Calu3 (cell line): ENCODE results near the gene TNIK. TPM values are rescaled to one million over a fixed set of nuclear protein-coding genes. Genes with fewer than 3 reads are reported as not detected.

Source experiments
- BruUV-seq: library from RNA; stranded (reverse); fragments of 400-500 nt; replicated peaks from 2 replicates; lab custom pipeline; 2021; lab: Mats Ljungman, UMichigan
- CTCF ChIA-PET: fragments of 300-600 bp; sonication (Branson Sonifier 250); formaldehyde crosslinking; loops from one replicate; lab custom pipeline; 2022; ENCODE audit warnings: antibody characterized with exemption; lab: Charles Lee
- DNase-seq: peaks from one replicate; pipeline ENCODE4 v3.0.0; 2022
- H3K27ac Mint-ChIP-seq: one replicate; pipeline ENCODE4 v1.8.0; 2022; ENCODE audit warnings: mixed read lengths; ENCODE audit not compliant: unreplicated experiment
- H3K27me3 Mint-ChIP-seq: one replicate; pipeline ENCODE4 v1.8.0; 2022; ENCODE audit warnings: mixed read lengths; ENCODE audit not compliant: unreplicated experiment
- H3K36me3 Mint-ChIP-seq: one replicate; pipeline ENCODE4 v1.8.0; 2022; ENCODE audit warnings: mild to moderate bottlenecking, moderate library complexity, mixed read lengths; ENCODE audit not compliant: insufficient read depth, unreplicated experiment
- H3K4me1 Mint-ChIP-seq: one replicate; pipeline ENCODE4 v1.8.0; 2022; ENCODE audit warnings: mild to moderate bottlenecking, low read depth, mixed read lengths; ENCODE audit not compliant: unreplicated experiment
- H3K4me3 Mint-ChIP-seq: one replicate; pipeline ENCODE4 v1.8.0; 2022; ENCODE audit warnings: mild to moderate bottlenecking, low read depth, moderate library complexity, mixed read lengths; ENCODE audit not compliant: unreplicated experiment
- H3K9me3 Mint-ChIP-seq: one replicate; pipeline ENCODE4 v1.8.0; 2022; ENCODE audit warnings: low read depth, mixed read lengths; ENCODE audit not compliant: unreplicated experiment
- CTCF ChIP-seq: fragments of 200-600 bp; IDR thresholded peaks from one replicate; pipeline ENCODE4 v1.8.0; 2022; ENCODE audit warnings: antibody characterized with exemption; ENCODE audit not compliant: unreplicated experiment
- intact Hi-C: fragments of 100-400 bp; cut with micrococcal nuclease; formaldehyde crosslinking; loops from one replicate; pipeline ENCODE4 v1.10.0; 2022; ENCODE audit not compliant: unreplicated experiment
- total RNA-seq: library from RNA; stranded (reverse); gene quantifications from 2 replicates; pipeline ENCODE4 v1.2.3, GENCODE V29; 2022

Gene TNIK
- total RNA-seq, 1 experiment from 2014 or later = 19.7 TPM

DNA sequence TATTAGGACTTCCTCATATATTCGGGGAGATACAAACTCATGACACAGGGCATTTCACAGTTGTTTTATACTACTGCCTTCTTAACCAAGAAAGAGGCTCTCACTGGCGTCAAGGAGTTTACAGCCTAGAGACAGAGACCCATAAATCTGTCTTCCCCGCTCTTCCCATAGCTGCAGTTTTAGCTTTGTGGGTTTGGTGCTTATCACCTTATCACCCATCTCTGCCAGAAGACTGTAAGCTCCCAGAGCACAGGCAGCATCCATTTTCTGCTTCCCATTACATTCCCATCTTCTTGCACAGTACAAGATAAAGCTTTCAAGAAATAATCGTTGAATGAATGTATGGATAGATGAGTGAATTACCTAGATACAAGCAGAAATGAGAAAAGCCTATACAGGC lies 144.3 kb downstream of the TNIK start:
- no peak for DNase-seq
- CTCF ChIA-PET = interaction anchor here (0.6 to 0.9 kb wide), 2 partner anchors 18 to 271 kb away, joined by 4 to 5 read pairs; no protein-coding TSS in a partner anchor
- Mint-ChIP-seq H3K4me3 (no peak overlapping the region), H3K4me1 (peaks cover 22% of the 10 kb centered on the region), H3K9me3 (peaks cover 2% of the 10 kb centered on the region), H3K27ac (peak overlapping the region; percentile 6), H3K36me3 (no peaks in the 10 kb centered on the region), H3K27me3 (no peaks in the 10 kb centered on the region)
- intact Hi-C loops = no loop called here
- no peak for TF ChIP-seq CTCF
- BruUV-seq = no TSS peak

DNA sequence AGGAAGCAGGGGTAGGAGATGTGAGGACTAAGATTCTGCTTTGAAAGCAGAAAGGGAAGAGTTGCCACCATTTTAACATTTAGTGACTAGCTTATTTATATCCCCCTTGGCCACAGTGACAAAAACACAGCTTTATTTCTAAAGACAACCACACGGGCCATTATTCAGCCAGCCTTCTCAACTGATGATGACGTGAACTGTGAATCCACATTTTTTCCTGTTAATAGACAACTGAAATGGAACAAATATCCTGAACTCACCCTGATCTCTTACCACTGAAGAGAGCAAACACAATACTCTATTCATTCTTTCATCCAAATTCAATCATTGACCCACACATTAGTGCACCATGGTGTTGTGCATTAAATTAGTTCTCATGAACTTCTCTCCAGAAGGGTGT lies 145.1 kb downstream of the TNIK start:
- BruUV-seq = no TSS peak
- CTCF ChIA-PET = interaction anchor here (0.5 to 1.6 kb wide), 3 partner anchors 14 to 981 kb away, joined by 3 to 4 read pairs (median 3); no protein-coding TSS in a partner anchor
- H3K4me1 Mint-ChIP-seq = peaks cover 24% of the 10 kb centered on the region
- peak overlapping the region; percentile 11 for H3K4me3 Mint-ChIP-seq
- H3K27ac Mint-ChIP-seq = peak overlapping the region; percentile 6
- DNase-seq = no peak
- TF ChIP-seq CTCF = no peak
- no peaks in the 10 kb centered on the region for H3K36me3 Mint-ChIP-seq
- peaks cover 2% of the 10 kb centered on the region for H3K9me3 Mint-ChIP-seq
- no peaks in the 10 kb centered on the region for H3K27me3 Mint-ChIP-seq
- intact Hi-C loops = no loop called here

- no TSS peak for BruUV-seq
- no peak for TF ChIP-seq CTCF
- intact Hi-C loops = no loop called here
- Mint-ChIP-seq H3K27me3 (no peaks in the 10 kb centered on the region), H3K27ac (no peak overlapping the region), H3K36me3 (no peaks in the 10 kb centered on the region), H3K4me3 (no peak overlapping the region), H3K9me3 (peaks cover 2% of the 10 kb centered on the region), H3K4me1 (peaks cover 29% of the 10 kb centered on the region)
- no peak for DNase-seq
- CTCF ChIA-PET = interaction anchor here (0.7 to 1.6 kb wide), 2 partner anchors 15 to 62 kb away, joined by 3 to 4 read pairs; no protein-coding TSS in a partner anchor
These were observed 145.9 kb downstream of the TNIK start for GRCh38 chr3:171314341-171314740.

DNA sequence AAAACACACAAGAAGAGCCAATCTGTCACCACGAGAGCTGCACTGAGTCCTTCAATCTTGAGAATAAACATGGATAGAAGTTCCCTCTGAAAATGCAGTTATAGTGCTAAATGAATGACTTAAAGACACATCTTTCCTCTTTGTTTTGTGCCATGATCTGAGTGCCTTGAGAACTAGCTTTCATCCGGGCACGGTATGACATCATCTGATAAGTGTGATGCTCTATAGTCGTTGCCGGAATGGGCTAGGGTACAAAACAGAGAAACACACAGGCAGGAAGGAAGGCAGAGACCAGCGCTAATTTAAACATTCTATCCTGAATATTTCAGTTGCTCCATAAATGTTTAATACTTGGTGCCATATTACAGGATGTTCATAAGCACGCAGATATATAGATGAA lies 146.5 kb downstream of the TNIK start:
- Mint-ChIP-seq H3K4me3 (no peak overlapping the region), H3K4me1 (peaks cover 29% of the 10 kb centered on the region), H3K9me3 (peaks cover 2% of the 10 kb centered on the region), H3K27me3 (no peaks in the 10 kb centered on the region), H3K27ac (no peak overlapping the region), H3K36me3 (no peaks in the 10 kb centered on the region)
- CTCF ChIA-PET = interaction anchor here (0.6 to 1.6 kb wide), 2 partner anchors 15 to 99 kb away, joined by 3 to 4 read pairs; no protein-coding TSS in a partner anchor
- TF ChIP-seq CTCF = no peak
- DNase-seq = no peak
- intact Hi-C loops = no loop called here
- BruUV-seq = no TSS peak
